BE2C (cell line): ENCODE data around the gene PINK1.
"Not testable (repeated sequence)": the region's sequence is repeated elsewhere in the genome, so short reads cannot be mapped to it uniquely, and the experiment has no call there.

ENCODE experiments used
- DNase-seq: peaks from one replicate; pipeline ENCODE4 v3.0.0-alpha.2; 2020
- H3K27me3 ChIP-seq: fragments of 250-450 bp; sonication (Bioruptor Pico); 2 replicates; pipeline ENCODE4 v1.5.1; 2020; ENCODE audit warnings: mild to moderate bottlenecking
- H3K36me3 ChIP-seq: fragments of 250-450 bp; sonication (Bioruptor Pico); 2 replicates; pipeline ENCODE4 v1.5.1; 2020; ENCODE audit warnings: mild to moderate bottlenecking
- H3K4me1 ChIP-seq: fragments of 250-450 bp; sonication (Bioruptor Pico); 2 replicates; pipeline ENCODE4 v1.5.1; 2020
- H3K4me3 ChIP-seq: 2 replicates; pipeline ENCODE4 v1.5.1; 2011; ENCODE audit warnings: low read depth, low read length
- H3K9me3 ChIP-seq: fragments of 250-450 bp; sonication (Bioruptor Pico); 2 replicates; pipeline ENCODE4 v1.5.1; 2020
- TF ChIP-seq, protein P1 (sequence below): IDR thresholded peaks from 2 replicates; pipeline ENCODE4 v1.5.1; 2012; ENCODE audit warnings: mild to moderate bottlenecking, low read depth, low read length

The PINK1 gene

DNA sequence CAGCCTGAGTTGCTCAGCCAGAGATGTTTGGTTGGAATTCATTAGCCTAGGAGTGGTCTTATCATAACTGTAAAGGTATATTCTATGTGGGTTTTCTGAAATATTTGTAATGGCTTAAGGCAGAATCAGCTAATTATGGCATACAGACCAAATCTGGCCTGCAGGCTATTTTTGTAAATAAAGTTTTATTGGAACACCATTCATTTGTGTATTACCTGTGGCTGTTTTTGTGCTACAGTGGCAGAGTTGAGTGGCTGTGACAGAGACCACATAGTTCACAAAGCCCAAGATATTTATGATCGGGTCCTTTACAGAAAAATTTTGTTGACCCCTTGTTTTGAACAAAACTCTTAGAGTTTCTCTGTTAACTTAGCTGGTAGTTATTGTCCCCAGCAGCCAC is 35.3 kb downstream of the PINK1 start:
- TF ChIP-seq, protein P1, sequence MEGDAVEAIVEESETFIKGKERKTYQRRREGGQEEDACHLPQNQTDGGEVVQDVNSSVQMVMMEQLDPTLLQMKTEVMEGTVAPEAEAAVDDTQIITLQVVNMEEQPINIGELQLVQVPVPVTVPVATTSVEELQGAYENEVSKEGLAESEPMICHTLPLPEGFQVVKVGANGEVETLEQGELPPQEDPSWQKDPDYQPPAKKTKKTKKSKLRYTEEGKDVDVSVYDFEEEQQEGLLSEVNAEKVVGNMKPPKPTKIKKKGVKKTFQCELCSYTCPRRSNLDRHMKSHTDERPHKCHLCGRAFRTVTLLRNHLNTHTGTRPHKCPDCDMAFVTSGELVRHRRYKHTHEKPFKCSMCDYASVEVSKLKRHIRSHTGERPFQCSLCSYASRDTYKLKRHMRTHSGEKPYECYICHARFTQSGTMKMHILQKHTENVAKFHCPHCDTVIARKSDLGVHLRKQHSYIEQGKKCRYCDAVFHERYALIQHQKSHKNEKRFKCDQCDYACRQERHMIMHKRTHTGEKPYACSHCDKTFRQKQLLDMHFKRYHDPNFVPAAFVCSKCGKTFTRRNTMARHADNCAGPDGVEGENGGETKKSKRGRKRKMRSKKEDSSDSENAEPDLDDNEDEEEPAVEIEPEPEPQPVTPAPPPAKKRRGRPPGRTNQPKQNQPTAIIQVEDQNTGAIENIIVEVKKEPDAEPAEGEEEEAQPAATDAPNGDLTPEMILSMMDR, result no peak
- Histone ChIP-seq H3K4me3 (no peak overlapping the region), H3K36me3 (no peaks in the 10 kb centered on the region), H3K9me3 (no peaks in the 10 kb centered on the region), H3K27me3 (no peaks in the 10 kb centered on the region), H3K4me1 (no peaks in the 10 kb centered on the region; the same call in 1 of the 2 replicates)
- no peak for DNase-seq

DNA sequence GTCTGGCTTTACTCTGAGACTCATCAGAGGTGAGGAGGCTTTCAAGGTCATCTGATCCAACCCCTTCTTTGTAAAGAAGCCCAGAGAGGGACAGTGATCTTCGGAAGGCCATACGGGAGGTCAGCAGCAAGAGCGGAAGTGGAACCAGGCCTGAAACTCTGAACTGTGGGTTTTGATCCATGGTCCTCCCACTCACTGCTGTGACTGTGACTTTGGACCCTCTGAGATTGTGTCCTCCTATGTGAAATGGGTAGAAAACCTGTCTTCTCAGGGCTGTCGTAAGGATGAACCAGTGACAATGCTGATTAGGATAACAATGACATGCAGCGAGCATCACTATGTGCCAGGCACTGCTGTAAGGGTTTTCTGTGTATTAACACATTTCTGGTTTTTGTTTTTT is 37.7 kb downstream of the PINK1 start:
- Histone ChIP-seq H3K4me1 (no peaks in the 10 kb centered on the region; the same call in 1 of the 2 replicates), H3K27me3 (no peaks in the 10 kb centered on the region), H3K36me3 (no peaks in the 10 kb centered on the region), H3K4me3 (no peak overlapping the region), H3K9me3 (no peaks in the 10 kb centered on the region)
- DNase-seq, result no peak
- TF ChIP-seq, protein P1, result no peak

DNA sequence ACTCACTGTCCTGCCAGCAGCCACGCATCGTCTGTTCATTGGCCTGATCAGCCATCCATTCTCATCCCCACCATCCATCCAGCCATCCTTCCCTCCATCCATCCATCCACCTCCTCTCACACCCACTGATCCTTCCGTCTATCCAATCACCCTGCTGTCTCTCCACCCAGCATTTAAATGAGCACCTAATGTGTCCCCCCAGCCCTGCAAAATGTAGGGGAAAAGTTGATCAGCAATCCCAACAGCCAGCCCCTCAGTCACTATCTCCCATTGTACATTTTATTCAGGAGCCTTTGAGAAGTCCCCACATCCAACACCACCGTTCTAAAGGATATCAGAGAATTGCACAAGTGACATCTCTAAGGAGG is 39.0 kb downstream of the PINK1 start:
- Histone ChIP-seq H3K4me3 (no peak overlapping the region), H3K36me3 (no peaks in the 10 kb centered on the region), H3K27me3 (no peaks in the 10 kb centered on the region), H3K9me3 (no peaks in the 10 kb centered on the region), H3K4me1 (no peaks in the 10 kb centered on the region)
- TF ChIP-seq, protein P1, result no peak
- DNase-seq, result no peak

DNA sequence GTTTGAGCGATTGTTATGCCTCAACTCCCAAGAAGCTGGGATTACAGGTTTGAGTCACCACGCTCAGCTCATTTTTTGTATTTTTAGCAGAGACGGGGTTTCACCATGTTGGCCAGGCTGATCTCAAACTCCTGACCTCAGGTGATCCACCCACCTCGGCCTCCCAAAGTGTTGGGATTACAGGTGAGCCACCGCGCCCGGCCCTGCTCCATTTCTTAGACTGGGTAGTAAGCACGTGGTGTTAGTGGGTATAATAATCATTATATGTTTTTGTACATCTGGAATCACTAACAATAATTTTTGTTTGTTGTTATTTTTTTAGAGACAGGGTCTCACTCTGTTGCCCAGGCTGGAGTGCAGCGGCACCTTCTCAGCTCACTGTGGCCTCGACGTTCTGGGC is 40.4 kb downstream of the PINK1 start:
- not testable (repeated sequence) for DNase-seq

DNA sequence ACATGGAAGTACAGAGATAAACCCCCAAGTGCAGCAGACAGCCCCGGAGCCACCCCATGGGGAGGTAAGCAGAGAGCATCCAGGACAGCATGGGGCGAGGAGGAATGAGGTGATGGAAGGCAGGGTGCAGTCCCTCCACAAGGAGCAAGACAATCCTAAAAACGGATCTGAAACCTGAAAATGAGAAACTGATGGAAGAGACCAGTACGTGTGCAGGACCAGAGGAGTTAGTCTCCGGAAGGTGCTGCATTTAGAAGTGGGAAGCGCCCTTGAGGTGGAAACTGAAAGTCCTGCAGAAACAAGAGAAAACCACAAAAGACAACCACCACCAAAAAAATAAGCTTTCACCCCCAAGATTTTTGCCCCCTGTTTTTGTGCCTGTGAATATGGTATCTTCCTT is 45.3 kb downstream of the PINK1 start:
- no peaks in the 10 kb centered on the region for H3K27me3 ChIP-seq
- H3K36me3 ChIP-seq, result no peaks in the 10 kb centered on the region
- no peak overlapping the region for H3K4me3 ChIP-seq
- TF ChIP-seq, protein P1, result no peak
- H3K9me3 ChIP-seq, result no peaks in the 10 kb centered on the region
- H3K4me1 ChIP-seq, result no peaks in the 10 kb centered on the region
- DNase-seq, result no peak

More for the DNA sequence above, 40.4 kb downstream of the PINK1 start:
- not testable (repeated sequence) for H3K9me3 ChIP-seq, H3K4me3 ChIP-seq, H3K27me3 ChIP-seq, H3K36me3 ChIP-seq, H3K4me1 ChIP-seq

DNA sequence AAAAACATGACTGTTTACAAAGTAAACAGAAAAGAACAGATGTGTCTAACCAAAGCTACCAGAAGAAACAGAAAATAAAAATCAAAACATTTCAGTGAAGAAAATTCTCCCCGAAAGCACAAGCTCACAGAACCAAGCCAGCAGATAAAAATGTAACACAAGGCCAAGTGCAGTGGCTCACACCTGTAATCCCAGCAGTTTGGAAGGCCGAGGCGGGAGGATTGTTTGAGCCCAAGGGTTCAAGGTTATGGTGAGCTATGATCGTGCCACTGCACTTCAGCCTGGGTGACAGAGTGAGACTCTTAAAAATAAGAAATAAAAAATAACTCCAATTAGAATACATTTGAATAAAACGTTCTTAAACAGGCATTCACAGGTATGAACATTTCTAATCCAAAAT is 47.0 kb downstream of the PINK1 start:
- Histone ChIP-seq H3K27me3 (no peaks in the 10 kb centered on the region), H3K4me1 (no peaks in the 10 kb centered on the region), H3K4me3 (no peak overlapping the region), H3K9me3 (no peaks in the 10 kb centered on the region), H3K36me3 (no peaks in the 10 kb centered on the region)
- TF ChIP-seq, protein P1, result no peak
- no peak for DNase-seq

DNA sequence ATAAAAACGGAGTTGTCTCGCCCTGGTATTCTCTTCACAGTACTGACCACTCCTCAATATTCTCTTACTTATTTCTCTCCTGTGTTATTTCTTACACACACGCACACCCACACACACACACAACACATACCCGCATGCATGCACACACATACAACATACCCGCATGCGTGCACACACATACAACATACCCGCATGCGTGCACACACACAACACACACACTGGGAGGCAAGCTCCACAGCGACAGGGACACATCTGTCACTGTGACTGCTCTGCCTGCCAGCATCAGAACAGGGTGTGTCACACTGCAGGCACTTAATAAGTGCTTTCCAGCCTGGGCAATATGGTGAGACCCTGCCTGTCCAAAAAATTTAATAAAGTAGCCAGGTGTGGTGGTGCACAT is 48.7 kb downstream of the PINK1 start:
- no peaks in the 10 kb centered on the region for H3K27me3 ChIP-seq
- TF ChIP-seq, protein P1, result no peak
- no peaks in the 10 kb centered on the region for H3K36me3 ChIP-seq
- no peak for DNase-seq
- H3K4me3 ChIP-seq, result no peak overlapping the region
- no peaks in the 10 kb centered on the region for H3K4me1 ChIP-seq
- H3K9me3 ChIP-seq, result no peaks in the 10 kb centered on the region
